Measurements from ENCODE around the gene ONECUT2.

Gene ONECUT2

GRCh38 chr18:57431467-57432080 is 3.6 kb upstream of the ONECUT2 start:
- ChIA-PET CTCF (interaction anchor here (1.5 to 1.6 kb wide), 2 partner anchors 8 to 14 kb away, joined by 3 to 5 read pairs; no protein-coding TSS in a partner anchor), POLR2A (no interaction called here)
- no peak for DNase-seq (ENCODE audit: extremely low spot score)
- TF ChIP-seq CTCF (IDR thresholded peaks at IDR 0.05; ENCODE audit: control extremely low read depth, extremely low read depth, low read depth, missing control alignments) = no peak

GRCh38 chr18:57432140-57432539 is 3.0 kb upstream of the ONECUT2 start:
- DNase-seq (ENCODE audit: extremely low spot score) = no peak
- ChIA-PET CTCF (interaction anchor here (1.5 kb wide), 1 partner anchor 8 kb away, joined by 3 read pairs; no protein-coding TSS in a partner anchor), POLR2A (no interaction called here)
- no peak for TF ChIP-seq CTCF (IDR thresholded peaks at IDR 0.05; ENCODE audit: control extremely low read depth, extremely low read depth, low read depth, missing control alignments)

- TF ChIP-seq CTCF (IDR thresholded peaks at IDR 0.05; ENCODE audit: control extremely low read depth, extremely low read depth, low read depth, missing control alignments) = no peak
- POLR2A ChIA-PET = interaction anchor here (0.6 kb wide), 1 partner anchor 1106 kb away, joined by 3 read pairs; no protein-coding TSS in a partner anchor
- no peak for DNase-seq (ENCODE audit: extremely low spot score)
- CTCF ChIA-PET = no interaction called here
Measured at GRCh38 chr18:57432751-57433400, 2.3 kb upstream of the ONECUT2 start.

GRCh38 chr18:57433482-57433881 is 1.7 kb upstream of the ONECUT2 start:
- ChIA-PET POLR2A (interaction anchor here (0.6 kb wide), 1 partner anchor 1105 kb away, joined by 3 read pairs; no protein-coding TSS in a partner anchor), CTCF (no interaction called here)
- no peak for DNase-seq (ENCODE audit: extremely low spot score)
- TF ChIP-seq CTCF (IDR thresholded peaks at IDR 0.05; ENCODE audit: control extremely low read depth, extremely low read depth, low read depth, missing control alignments) = no peak

- TF ChIP-seq CTCF (IDR thresholded peaks at IDR 0.05; ENCODE audit: control extremely low read depth, extremely low read depth, low read depth, missing control alignments) = no peak
- DNase-seq (ENCODE audit: extremely low spot score) = peak; percentile 20
- ChIA-PET POLR2A (no interaction called here), CTCF (no interaction called here)
Measured at GRCh38 chr18:57433934-57434535, 1.1 kb upstream of the ONECUT2 start.

- ChIA-PET CTCF (no interaction called here), POLR2A (no interaction called here)
- no peak for TF ChIP-seq CTCF (IDR thresholded peaks at IDR 0.05; ENCODE audit: control extremely low read depth, extremely low read depth, low read depth, missing control alignments)
- DNase-seq (ENCODE audit: extremely low spot score) = no peak
Measured at GRCh38 chr18:57435846-57436190, 644 bp downstream of the ONECUT2 start.

Data from GM10248 (cell line).